ENCODE measurements around the gene AFAP1. TPM values are rescaled to one million over a fixed set of nuclear protein-coding genes. Genes with fewer than 3 reads are reported as not detected.

The AFAP1 gene
- polyA plus RNA-seq, 1 donor (not counting 4 experiments of a cell fraction or from before 2014, with no cell fraction given) = 7.6 TPM

DNA sequence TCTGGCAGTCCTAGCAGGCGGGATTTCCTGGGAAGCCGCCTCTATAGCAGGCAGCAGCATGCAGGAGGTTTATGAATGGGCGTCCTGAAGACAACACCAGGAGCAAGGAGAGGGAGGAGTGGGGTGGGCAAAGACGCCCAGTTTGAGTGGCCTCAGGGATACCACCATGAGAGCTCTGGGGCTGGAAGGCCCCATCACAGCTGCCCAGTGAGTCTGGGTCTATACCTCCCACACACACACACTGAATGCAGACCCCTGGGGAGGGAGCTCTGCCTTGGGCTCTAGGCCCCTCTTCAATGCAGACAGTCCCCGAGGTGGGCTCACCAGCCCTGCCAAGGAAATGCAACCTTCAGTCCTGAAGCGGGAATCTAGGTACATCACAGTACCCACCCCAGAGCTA, 98.6 kb downstream of the AFAP1 start:
- Histone ChIP-seq H3K27ac (ENCODE audit: control insufficient read depth, insufficient read depth, low read length) (peak overlapping the region; percentile 55), H3K9ac (ENCODE audit: control insufficient read depth, extremely low read depth, insufficient read depth, low read length) (peak overlapping the region; percentile 34), H3K79me2 (ENCODE audit: control insufficient read depth, insufficient read depth, low read length) (peaks cover 21% of the 10 kb centered on the region), H3K4me2 (ENCODE audit: control insufficient read depth, extremely low read depth, insufficient read depth, low read depth, low read length) (peak overlapping the region; percentile 23), H3K36me3 (ENCODE audit: control insufficient read depth in 2 of 2, extremely low read depth in 1 of 2, insufficient read depth in 2 of 2, low read length in 2 of 2) (peaks cover 8 to 11% of the 10 kb centered on the region in 2 experiments), H3K4me3 (ENCODE audit: control insufficient read depth in 2 of 3, extremely low read depth in 1 of 3, insufficient read depth in 2 of 3, low read depth in 1 of 3, low read length in 3 of 3) (no peak overlapping the region), H2AFZ (ENCODE audit: control insufficient read depth, low read length) (no peak overlapping the region), H3K27me3 (ENCODE audit: control insufficient read depth, extremely low read depth, insufficient read depth, low read length) (no peaks in the 10 kb centered on the region), H4K20me1 (ENCODE audit: control insufficient read depth, extremely low read depth, insufficient read depth, low read length) (no peaks in the 10 kb centered on the region), H3K4me1 (ENCODE audit: control insufficient read depth, extremely low read depth, insufficient read depth, low read length) (peaks cover 41% of the 10 kb centered on the region), H3K9me1 (ENCODE audit: control insufficient read depth, extremely low read depth, insufficient read depth, low read length) (no peaks in the 10 kb centered on the region), H3K9me3 (ENCODE audit: control insufficient read depth, low read depth, low read length) (peaks cover 6% of the 10 kb centered on the region)
- no peak for TF ChIP-seq EZH2 (IDR thresholded peaks at IDR 0.05; ENCODE audit: low read length)
- TF ChIP-seq, protein P1, sequence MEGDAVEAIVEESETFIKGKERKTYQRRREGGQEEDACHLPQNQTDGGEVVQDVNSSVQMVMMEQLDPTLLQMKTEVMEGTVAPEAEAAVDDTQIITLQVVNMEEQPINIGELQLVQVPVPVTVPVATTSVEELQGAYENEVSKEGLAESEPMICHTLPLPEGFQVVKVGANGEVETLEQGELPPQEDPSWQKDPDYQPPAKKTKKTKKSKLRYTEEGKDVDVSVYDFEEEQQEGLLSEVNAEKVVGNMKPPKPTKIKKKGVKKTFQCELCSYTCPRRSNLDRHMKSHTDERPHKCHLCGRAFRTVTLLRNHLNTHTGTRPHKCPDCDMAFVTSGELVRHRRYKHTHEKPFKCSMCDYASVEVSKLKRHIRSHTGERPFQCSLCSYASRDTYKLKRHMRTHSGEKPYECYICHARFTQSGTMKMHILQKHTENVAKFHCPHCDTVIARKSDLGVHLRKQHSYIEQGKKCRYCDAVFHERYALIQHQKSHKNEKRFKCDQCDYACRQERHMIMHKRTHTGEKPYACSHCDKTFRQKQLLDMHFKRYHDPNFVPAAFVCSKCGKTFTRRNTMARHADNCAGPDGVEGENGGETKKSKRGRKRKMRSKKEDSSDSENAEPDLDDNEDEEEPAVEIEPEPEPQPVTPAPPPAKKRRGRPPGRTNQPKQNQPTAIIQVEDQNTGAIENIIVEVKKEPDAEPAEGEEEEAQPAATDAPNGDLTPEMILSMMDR (optimal IDR thresholded peaks at IDR 0.05 in 1 of 3, IDR thresholded peaks at IDR 0.05 in 1 of 3, conservative IDR thresholded peaks at IDR 0.05 in 1 of 3; ENCODE audit: extremely low read depth in 1 of 3, insufficient read depth in 2 of 3, low read length in 3 of 3) = no peak
- dilution Hi-C loops (cut with MboI; ENCODE audit: extremely low pct_ligation_motif_present, low sequenced_read_pairs) = no loop called here
- FAIRE-seq (peak; percentile 46), DNase-seq (ENCODE audit: low read depth, low spot score) (no peak)

DNA sequence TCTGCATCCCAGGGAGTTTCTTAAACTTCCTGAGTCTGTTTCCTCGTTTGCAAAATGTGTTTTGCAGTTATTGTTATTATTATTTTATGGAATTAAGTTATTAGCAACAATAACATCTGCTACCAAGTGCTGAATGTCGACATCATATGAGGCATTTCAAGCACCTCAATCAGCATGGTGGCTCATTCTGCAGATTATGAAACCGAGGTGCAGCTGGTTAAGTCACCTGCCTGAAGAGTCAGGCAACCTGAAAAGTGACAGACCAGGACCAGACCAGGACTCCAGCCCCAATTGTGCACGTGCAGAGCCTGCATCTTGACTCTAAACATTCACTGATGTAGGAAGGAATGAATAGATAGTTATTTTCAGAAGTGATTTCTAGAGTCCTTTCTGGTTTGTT, 99.8 kb downstream of the AFAP1 start:
- no peak overlapping the region for H3K9ac ChIP-seq (ENCODE audit: control insufficient read depth, extremely low read depth, insufficient read depth, low read length)
- H3K9me1 ChIP-seq (ENCODE audit: control insufficient read depth, extremely low read depth, insufficient read depth, low read length) = no peaks in the 10 kb centered on the region
- no peak for FAIRE-seq
- H3K4me3 ChIP-seq (ENCODE audit: control insufficient read depth in 2 of 3, extremely low read depth in 1 of 3, insufficient read depth in 2 of 3, low read depth in 1 of 3, low read length in 3 of 3) = no peak overlapping the region
- DNase-seq (ENCODE audit: low read depth, low spot score) = no peak
- no peaks in the 10 kb centered on the region for H4K20me1 ChIP-seq (ENCODE audit: control insufficient read depth, extremely low read depth, insufficient read depth, low read length)
- H2AFZ ChIP-seq (ENCODE audit: control insufficient read depth, low read length) = no peak overlapping the region
- H3K27ac ChIP-seq (ENCODE audit: control insufficient read depth, insufficient read depth, low read length) = no peak overlapping the region
- H3K36me3 ChIP-seq (ENCODE audit: control insufficient read depth in 2 of 2, extremely low read depth in 1 of 2, insufficient read depth in 2 of 2, low read length in 2 of 2) = peaks cover 9 to 10% of the 10 kb centered on the region in 2 experiments
- H3K4me2 ChIP-seq (ENCODE audit: control insufficient read depth, extremely low read depth, insufficient read depth, low read depth, low read length) = no peak overlapping the region
- no peaks in the 10 kb centered on the region for H3K27me3 ChIP-seq (ENCODE audit: control insufficient read depth, extremely low read depth, insufficient read depth, low read length)
- TF ChIP-seq, protein P1 (optimal IDR thresholded peaks at IDR 0.05 in 1 of 3, IDR thresholded peaks at IDR 0.05 in 1 of 3, conservative IDR thresholded peaks at IDR 0.05 in 1 of 3; ENCODE audit: extremely low read depth in 1 of 3, insufficient read depth in 2 of 3, low read length in 3 of 3) = no peak
- no peak for TF ChIP-seq EZH2 (IDR thresholded peaks at IDR 0.05; ENCODE audit: low read length)
- no peaks in the 10 kb centered on the region for H3K9me3 ChIP-seq (ENCODE audit: control insufficient read depth, low read depth, low read length)
- dilution Hi-C loops (cut with MboI; ENCODE audit: extremely low pct_ligation_motif_present, low sequenced_read_pairs) = no loop called here
- peaks cover 15% of the 10 kb centered on the region for H3K79me2 ChIP-seq (ENCODE audit: control insufficient read depth, insufficient read depth, low read length)
- peaks cover 40% of the 10 kb centered on the region for H3K4me1 ChIP-seq (ENCODE audit: control insufficient read depth, extremely low read depth, insufficient read depth, low read length)
